GM12864 (cell line): ENCODE results near the gene QSOX2.

Experiments used
- DNase-seq: peaks from one replicate; pipeline ENCODE4 v3.0.0-alpha.2; 2011; ENCODE audit warnings: low read depth
- H3K4me3 ChIP-seq: 2 replicates; pipeline ENCODE4 v1.5.1; 2011; ENCODE audit warnings: mild to moderate bottlenecking, low read depth, low read length, control low read depth
- TF ChIP-seq, protein P1 (sequence below): IDR thresholded peaks from 2 replicates; pipeline ENCODE4 v1.5.1; 2011; ENCODE audit warnings: low read depth, mild to moderate bottlenecking, moderate library complexity, low read length, control low read depth, inconsistent platforms; ENCODE audit errors: missing control alignments

QSOX2 gene

DNA sequence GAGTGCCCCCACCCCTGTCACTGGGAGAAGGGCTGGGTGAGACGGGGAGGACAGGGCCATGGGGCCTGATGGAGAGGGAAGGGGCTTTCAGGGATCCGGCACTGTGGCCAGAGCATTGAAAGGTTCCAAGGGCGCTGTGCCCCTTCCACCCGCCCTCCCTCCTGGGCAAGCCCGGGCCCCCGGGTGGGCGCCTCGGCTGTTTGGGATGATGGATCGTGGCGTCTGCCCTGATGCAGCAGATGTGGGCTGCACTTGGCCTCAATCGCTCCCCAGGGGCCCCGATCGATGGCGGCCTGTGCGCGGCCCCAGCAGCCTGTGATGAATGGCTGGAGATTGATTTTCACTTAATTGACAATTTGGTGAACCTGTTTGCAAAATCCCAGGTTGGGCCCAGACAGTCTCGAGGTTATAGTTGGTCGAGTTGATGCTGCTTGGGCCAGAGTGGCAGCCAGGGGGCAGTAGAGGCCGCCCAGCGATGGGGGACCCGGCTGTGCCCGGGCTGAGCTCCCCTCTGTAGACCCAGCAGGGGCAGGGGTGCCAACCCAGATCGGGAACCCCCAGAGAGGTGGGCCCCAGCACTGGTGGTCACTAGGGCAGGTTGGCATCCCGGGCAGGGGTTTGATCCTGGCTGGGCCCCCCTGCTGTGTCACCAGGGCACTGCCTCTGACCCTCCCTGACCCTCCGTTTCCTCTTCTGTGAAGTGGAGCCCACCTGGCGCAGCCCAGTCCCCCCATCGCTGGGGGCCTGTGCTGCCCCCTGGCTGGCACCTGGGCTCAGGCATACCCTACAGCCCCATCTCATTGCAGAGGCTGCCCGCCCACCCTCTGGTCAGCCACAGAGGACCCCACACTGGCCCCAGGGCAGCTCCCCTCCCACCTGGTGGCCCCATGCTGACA, 75.4 kb downstream of the QSOX2 start:
- H3K4me3 ChIP-seq = no peak overlapping the region
- DNase-seq = no peak
- TF ChIP-seq, protein P1, sequence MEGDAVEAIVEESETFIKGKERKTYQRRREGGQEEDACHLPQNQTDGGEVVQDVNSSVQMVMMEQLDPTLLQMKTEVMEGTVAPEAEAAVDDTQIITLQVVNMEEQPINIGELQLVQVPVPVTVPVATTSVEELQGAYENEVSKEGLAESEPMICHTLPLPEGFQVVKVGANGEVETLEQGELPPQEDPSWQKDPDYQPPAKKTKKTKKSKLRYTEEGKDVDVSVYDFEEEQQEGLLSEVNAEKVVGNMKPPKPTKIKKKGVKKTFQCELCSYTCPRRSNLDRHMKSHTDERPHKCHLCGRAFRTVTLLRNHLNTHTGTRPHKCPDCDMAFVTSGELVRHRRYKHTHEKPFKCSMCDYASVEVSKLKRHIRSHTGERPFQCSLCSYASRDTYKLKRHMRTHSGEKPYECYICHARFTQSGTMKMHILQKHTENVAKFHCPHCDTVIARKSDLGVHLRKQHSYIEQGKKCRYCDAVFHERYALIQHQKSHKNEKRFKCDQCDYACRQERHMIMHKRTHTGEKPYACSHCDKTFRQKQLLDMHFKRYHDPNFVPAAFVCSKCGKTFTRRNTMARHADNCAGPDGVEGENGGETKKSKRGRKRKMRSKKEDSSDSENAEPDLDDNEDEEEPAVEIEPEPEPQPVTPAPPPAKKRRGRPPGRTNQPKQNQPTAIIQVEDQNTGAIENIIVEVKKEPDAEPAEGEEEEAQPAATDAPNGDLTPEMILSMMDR = peak; percentile 82

DNA sequence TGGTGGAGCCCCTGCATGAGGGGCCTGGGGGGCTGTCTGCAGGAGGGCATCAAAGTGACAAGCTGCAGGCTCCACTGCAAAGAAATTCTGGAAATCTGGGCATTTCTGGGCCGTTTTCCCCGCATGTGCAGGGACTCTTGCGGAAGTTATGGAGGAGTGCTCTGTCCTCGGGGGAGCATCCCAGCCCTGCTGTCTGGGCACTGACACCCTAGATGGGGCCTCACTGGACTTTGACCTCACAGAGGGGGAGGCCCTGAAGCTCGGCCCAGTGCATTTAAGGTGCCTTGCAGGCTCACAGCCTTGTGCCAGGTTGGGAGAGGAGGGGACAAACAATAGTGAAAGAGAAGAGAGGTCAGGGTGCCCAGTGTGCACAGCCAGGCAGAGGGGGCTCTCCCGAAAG, 76.1 kb downstream of the QSOX2 start:
- TF ChIP-seq, protein P1 = no peak
- DNase-seq = no peak
- H3K4me3 ChIP-seq = no peak overlapping the region

DNA sequence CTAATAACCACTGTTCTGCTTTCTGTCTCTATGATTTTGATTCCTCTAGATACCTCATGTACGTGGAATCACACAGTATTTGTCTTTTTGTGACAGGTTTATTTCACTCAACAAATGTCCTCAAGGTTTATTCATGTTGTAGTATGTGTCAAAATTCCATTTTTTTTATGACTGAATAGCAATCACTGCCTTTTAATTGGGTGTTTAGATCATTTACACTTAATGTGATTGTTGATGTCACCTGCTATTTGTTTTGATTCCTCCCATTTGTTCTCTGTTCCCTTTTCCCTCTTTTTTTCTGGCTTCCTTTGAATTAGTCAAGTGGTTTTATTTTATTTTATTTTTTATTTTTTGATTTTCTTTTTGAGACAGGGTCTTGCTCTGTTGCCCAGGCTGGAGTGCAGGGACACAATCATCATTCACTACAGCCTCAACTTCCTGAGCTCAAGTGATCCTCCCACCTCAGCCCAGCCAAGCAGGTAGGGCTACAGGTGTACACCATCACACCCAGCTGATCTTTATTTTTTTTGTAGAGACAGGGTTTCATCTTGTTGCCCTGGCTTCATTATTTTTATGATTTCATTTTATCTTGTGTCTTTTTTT, 82.3 kb downstream of the QSOX2 start:
- no peak for DNase-seq
- TF ChIP-seq, protein P1 = no peak

DNA sequence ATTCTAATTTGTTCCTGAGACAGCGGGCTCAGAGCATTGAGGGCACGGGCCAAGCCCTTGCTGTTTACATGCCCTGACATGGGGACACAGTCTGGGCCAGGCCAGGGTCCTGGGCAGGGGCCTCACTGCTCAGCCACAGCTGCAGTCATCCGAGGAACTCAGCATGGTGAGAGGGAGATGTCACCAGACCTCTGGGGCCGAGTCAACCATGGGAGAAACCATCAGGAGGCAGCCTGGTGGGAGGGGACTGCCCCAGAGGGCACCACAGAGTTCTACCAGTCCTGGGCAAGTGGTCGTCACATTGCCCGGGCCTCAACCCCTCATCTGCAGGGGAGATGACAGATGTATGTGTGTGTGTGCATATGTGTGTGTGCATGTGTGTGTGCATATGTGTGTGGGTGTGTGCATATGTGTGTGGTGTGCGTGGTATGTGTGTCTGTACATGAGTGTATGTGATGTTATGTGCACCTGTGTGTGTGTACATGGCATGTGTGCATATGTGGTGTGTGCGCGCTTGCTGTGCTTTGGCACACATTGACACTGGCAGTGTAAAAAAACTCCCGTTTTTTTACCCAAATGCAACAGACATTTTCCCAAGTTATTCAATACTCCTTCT, 84.5 kb downstream of the QSOX2 start:
- no peak for DNase-seq
- no peak overlapping the region for H3K4me3 ChIP-seq
- TF ChIP-seq, protein P1 = no peak

More for the DNA sequence above, 82.3 kb downstream of the QSOX2 start:
- no peak overlapping the region for H3K4me3 ChIP-seq

DNA sequence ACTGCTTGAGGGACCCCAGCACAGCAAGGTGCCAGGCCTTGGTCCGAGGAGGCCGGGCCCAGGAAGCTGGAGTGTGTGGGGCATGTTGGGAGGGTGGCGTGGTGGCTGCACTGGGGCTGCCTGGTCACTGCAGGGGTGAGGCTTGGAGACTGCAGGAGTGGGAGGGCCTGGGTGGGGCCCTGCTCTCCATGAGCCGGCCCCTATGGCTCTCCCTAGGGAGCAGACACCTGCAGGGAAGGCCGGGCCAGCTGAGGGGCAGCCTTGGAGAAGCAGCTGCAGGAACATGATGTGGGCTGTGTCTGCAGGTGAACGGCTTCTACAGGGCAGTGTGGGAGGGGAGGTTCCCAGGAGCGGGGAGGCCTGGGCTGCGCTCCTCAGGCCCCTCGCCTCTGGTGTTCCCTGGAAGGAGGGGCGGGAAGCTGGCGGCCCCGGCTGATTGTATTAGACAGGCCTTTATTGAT, 85.2 kb downstream of the QSOX2 start:
- TF ChIP-seq, protein P1 = no peak
- no peak overlapping the region for H3K4me3 ChIP-seq
- DNase-seq = no peak

DNA sequence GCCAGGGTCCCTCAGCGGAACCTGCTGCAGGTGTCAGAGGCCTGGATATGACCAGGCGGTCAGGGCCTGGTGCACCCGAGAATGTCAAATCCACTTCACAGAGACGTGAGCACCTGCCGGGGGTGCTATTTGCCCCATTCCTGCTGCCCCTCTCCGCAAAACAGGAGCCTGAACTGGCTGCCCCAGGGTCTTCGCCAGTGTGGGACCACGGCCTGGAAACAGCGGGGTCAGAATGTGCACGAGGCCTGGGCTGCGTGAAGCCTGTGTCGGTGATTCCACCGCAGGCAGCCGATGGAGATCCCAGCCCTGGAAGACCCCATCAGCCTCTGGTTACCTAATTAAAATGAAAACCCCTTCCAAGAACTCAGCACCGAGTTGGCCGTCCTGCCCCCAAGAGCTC, 85.8 kb downstream of the QSOX2 start:
- H3K4me3 ChIP-seq = no peak overlapping the region
- TF ChIP-seq, protein P1 = no peak

More for the DNA sequence above, 85.8 kb downstream of the QSOX2 start:
- no peak for DNase-seq
